NCI-H2227 (cell line): Measurements from ENCODE around the gene MT1H.
"Not testable (repeated sequence)": the region's sequence is repeated elsewhere in the genome, so short reads cannot be mapped to it uniquely, and the experiment has no call there.

Source experiments
- DNase-seq: peaks from one replicate; lab custom pipeline; 2025; ENCODE audit not compliant: unreplicated experiment; lab: John Stamatoyannopoulos, UW

The MT1H gene

DNA sequence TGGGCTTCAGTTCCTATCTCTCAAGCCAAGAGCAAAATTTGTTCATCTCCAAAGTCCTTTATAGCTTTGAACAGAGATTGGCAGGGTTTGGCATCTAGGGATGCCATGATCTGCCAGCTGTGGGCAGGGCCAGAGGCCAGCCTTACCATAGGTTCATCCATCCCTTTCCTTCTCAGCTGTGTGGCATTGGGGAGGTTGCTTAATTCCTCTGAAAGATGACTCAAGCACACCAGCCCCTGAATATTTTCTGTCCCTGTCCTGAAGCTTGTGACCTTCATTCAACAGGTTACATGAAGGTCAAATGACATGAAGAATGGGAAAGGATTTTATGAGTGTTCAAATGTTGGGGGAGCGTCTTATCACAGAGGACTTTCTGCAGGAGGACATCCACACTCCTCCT is 5.1 kb upstream of the MT1H start:
- no peak for DNase-seq

DNA sequence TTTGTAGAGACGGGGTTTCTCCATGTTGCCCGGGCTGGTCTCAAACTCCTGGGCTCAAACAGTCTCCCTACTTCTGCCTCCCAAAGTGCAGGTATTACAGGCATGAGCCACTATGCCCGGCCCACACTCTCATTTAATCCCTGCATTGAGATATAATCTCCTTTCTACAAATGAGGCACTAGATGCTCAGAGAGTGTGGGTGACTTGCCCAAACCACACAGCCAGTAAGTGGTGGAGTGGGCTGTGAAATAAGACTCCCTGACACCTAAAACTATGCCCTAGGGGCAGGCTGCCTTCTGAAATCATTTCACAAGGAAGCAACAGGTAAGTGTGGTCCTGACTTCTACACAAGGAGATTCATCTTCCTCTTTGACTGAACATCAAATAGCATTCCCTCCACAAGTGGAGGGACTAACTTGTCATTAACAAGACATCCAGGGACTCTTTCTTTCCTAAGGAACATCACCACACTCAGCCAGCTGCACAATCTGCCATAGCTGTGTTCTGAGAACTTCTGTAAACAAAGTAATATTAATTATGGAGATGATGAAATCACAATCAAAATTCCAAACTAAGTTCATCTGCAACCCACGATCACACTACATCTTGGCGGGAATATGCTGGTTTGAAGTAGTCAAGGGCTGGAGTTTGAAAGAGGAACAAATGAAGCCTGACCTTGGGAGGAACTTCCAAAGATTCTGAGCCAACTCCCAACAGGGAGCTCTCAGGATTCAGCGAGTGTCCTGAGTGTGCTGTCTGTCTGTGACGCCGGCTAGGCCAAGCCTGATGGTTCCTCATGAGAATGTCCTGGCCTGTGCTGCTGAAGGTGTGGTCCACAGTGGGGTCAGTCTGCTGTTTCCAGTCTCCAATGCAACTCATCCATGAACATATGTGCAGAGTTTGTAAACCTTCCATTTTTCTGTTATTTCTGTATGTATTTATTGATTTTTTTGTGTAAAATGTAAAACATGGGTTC is 4.0 kb upstream of the MT1H start:
- DNase-seq: not testable (repeated sequence)

DNA sequence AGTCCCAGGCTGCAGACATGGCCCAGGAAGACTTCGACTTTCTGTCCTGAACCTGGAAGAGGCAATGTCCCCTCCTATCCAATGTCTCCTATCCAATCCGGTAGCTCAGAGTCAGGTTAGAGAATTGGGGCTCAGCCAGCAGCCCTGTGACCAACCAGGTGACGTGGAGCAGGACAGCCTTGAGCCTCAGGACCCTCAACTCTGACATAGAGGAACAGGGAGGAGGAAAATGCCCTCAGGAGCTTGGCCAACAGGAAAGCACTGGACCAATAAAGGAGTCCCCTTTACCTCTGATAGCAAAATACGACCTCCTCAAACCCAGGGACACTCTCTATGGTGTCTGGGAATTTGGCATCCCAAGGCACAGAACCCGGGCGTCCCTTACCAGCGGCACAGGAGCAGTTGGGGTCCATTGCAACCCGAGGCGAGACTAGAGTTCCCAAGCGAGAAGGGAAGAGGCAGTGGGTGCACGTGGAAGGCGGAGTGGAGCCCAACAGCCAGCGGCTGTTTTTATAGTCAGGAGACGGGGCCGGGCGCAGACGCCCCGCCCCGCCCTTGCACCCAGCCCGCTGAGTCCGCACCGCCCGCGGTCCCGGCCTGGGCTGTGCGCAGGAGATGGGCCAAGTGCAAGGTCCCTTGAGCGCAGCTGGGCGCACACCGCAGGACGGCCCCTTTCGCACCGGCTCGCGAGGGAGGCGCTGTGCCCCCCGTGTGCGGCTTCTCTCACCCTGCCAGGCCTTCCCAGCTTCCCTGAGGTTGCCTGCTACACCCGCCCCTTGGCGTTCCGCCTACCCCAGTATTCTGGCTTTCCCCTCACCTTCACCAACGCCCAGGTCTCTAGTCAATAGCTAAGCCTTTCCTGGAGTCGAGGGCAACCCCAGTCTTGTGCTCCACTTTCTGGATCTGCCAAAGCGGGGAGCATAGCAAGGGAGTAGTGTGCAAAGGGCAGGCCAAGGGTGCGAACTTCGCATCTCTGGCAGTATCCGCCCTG is 1.7 kb upstream of the MT1H start, which contains the start of gene MT1G:
TSS of gene MT1G (minus strand) at position 485 of the 991 bp plus-strand sequence. CDS start at position 413, 72 bp downstream.
- DNase-seq: no peak

DNA sequence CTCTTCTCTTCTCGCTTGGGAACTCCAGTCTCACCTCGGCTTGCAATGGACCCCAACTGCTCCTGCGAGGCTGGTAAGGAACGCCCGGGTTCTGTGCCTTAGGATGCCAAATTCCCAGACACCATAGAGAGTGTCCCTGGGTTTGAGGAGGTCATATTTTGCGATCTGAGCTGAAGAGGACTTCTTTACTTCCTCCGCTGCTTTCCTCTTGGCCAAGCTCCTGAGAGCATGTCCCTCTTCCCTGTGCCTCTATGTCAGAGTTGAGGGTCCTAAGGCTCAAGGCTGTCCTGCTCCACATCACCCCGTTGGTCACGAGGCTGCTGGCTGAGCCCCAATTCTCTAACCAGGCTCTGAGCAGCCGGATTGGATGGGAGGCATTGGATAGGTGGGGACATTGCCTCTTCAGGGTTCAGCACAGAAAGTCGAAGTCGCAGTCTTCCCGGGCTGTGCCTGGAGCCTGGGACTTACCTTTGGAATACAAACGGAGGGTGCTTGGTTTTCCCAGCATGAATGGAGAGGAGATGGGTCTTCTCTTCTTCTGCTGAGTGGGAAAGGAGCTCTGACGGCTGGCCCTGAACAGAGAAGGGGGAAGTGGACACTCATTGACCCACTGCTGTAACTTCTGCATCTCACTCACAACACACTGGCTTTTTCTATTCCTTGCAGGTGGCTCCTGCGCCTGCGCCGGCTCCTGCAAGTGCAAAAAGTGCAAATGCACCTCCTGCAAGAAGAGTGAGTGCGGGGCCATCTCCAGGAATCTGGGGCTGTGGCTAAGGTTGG is 416 bp downstream of the MT1H start:
- no peak for DNase-seq

DNA sequence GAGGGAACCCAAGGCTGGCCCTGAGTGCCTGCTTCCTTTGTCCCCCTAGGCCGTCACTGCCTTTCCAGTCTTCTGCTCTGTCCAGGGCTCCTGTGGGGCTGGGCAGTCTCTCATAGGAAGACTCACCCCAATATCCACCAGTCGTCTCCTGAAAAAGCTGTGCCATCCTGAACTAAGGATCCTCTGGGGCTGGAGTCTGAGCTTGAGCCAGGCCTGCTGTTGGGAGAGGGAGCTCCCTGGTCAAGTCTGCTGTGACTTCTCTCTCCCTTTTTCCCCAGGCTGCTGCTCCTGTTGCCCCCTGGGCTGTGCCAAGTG is 963 bp downstream of the MT1H start:
- no peak for DNase-seq

DNA sequence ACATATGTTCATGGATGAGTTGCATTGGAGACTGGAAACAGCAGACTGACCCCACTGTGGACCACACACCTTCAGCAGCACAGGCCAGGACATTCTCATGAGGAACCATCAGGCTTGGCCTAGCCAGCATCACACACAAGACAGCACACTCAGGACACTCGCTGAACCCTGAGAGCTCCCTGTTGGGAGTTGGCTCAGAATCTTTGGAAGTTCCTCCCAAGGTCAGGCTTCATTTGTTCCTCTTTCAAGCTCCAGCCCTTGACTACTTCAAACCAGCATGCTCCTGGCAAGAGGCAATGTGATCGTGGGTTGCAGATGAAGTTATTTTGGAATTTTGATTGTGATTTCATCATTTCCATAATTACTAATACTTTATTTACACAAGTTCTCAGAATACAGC is 2.1 kb downstream of the MT1H start:
- DNase-seq: not testable (repeated sequence)

DNA sequence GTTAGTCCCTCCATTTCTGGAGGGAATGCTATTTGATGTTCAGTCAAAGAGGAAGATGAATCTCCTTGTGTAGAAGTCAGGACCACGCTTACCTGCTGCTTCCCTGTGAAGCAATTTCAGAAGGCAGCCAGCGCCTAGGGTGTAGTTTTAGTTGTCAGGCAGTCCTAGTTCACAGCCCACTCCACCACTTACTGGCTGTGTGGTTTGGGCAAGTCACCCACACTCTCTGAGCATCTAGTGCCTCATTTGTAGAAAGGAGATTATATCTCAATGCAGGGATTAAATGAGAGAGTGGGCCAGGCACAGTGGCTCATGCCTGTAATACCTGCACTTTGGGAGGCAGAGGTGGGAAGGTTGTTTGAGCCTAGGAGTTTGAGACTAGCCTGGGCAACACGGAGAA is 2.6 kb downstream of the MT1H start:
- not testable (repeated sequence) for DNase-seq

DNA sequence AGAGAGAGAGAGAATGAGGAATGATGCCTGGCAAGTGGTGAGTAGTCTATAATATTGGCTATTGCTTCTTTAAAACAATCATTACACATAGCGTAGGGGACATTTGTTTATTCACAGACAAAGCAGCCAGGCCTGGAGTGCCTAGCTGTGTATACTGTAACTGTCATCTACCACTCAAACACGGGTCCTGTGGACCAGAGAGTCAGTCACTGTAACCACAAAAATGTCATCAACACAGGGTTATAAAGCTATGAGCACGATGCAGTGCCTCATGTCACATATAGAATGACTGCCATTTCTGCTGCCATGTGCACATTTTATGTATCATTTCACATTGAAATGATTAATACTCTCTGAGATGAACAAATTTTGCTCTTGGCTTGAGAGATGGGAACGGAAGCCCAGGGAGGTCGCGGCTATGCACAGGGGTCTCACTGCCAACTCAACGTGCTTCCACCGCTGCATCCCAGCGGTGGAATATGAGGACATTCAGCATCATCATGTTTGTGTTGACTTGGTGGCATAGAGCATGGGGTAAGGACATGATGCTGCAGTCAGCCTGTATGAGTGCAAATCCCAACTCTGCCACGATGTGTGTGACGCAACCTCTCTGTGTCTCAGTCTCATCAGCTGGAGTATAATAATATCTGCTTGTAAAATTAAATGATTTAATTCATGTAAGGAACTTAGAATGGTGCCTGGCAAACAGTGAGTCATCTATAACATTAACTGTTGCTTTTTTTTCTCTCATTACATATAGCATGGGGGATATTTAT is 3.3 kb downstream of the MT1H start:
- DNase-seq: no peak

DNA sequence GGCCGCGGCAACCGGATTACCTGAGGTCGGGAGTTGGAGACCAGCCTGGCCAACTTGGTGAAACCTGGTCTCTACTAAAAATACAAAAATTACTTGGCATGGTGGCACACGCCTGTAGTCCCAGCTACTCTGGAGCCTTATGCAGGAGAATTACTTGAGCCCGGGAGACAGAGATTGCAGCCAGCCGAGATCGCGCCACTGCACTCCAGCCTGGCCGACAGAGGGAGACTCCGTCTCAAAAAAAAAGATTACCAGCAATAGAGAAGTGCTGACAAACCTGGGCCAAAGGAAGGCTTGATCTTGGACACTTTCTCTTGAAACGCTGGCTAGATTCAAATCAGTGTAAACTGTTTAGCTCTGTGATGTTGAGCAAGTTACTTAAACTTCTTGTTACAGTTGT is 4.3 kb downstream of the MT1H start:
- peak; percentile 6 for DNase-seq

DNA sequence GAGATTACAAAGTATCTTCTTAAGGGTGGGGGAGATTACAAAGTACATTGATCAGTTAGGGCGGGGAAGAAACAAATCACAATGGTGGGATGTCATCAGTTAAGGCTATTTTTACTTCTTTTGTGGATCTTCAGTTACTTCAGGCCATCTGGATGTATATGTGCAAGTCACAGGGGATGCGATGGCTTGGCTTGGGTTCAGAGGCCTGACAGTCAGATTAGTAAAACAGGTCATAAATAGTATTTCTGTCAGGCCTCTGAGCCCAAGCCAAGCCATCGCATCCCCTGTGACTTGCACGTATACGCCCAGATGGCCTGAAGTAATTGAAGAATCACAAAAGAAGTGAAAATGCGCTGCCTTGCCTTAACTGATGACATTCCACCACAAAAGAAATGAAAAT is 5.0 kb downstream of the MT1H start:
- DNase-seq: not testable (repeated sequence)

DNA sequence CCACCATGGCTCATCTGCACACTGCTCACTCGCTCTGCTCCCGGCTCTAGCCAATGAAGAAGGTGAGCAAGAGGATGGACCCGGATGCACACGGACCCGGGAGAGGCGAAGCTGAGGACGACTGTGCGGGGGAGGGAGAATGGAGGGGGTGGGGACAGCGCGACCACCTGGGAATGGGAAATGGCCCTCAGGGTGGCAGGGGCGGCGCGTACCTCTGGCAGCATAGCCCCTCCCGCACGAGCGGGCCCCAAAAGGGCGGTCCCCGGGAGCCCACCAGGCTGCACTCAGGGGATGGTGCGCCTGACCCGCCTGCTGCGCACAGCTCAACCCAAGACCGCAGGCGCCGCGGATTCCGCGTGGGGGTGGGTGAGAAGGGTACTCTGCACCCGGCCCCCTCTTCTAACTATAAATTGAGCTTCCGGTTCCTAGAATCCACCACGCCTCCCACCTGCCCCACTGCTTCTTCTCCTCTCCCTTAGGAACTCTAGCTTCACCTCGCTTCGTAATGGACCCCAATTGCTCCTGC is 6.1 kb downstream of the MT1H start:
- DNase-seq: peak; percentile 71

DNA sequence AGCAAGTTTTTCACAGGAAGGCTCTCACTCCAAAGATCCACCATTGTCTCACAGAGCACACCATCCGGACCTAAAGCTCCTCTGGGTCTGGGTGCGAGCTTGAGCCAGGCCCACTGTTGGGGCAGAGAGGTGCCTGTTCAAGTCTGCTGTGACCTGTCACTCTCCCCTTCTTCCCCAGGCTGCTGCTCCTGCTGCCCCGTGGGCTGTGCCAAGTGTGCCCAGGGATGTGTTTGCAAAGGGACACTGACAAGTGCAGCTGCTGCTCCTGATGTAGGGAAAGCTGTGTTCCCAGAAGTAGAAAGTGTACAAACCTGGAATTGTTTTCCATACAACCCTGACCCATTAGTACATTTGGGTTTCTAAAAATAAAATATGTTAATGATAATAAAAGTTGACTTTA is 7.9 kb downstream of the MT1H start:
- DNase-seq: no peak

DNA sequence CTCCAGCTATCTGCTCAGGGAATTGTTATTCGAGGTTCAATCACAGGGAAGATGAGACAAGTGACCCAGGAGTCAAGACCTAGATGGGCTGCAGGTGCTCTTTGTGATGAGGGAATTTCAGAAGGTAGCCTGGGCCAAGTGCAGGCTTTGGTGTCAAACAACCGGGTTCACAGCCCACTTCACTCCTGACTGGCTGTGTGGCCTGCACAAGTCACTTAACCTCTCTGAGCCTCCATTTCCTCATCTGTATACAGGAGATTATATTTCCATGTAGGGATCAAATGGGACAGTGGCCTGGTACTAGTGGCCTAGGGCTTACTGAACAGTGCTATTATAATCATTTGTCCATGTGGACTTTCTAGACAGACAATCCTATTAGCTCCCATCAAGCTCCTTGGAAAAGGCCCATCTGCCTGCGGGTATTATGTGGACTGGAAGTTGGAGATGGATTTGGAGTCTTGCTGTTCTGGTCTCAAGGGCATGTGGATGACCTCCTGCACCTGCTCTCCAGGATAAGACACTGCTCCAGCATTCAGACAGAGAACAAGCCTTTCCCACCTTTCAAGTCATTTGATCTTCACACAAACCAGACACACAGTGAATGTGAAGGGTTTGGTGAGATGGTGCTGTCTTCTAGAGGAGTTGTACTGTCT is 9.6 kb downstream of the MT1H start:
- DNase-seq: no peak

DNA sequence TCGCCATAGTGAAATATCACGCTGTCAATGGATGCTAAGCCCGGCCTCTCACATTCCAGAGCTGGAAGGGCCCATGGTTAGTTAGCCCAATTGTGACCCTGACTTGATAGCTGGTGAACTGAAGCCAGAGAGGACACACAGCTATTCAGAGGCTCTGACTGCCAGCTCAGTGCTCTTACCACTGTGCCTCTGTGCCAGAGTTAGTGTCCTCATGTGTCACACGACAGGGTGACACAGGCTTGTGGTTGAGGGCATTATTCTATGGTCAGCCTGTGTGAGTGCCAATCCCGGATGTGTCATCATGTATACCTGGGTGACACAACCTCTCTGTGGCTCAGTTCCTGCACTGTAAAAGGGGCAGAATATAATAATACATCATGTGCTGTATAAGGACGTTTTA is 10.2 kb downstream of the MT1H start:
- DNase-seq: no peak

DNA sequence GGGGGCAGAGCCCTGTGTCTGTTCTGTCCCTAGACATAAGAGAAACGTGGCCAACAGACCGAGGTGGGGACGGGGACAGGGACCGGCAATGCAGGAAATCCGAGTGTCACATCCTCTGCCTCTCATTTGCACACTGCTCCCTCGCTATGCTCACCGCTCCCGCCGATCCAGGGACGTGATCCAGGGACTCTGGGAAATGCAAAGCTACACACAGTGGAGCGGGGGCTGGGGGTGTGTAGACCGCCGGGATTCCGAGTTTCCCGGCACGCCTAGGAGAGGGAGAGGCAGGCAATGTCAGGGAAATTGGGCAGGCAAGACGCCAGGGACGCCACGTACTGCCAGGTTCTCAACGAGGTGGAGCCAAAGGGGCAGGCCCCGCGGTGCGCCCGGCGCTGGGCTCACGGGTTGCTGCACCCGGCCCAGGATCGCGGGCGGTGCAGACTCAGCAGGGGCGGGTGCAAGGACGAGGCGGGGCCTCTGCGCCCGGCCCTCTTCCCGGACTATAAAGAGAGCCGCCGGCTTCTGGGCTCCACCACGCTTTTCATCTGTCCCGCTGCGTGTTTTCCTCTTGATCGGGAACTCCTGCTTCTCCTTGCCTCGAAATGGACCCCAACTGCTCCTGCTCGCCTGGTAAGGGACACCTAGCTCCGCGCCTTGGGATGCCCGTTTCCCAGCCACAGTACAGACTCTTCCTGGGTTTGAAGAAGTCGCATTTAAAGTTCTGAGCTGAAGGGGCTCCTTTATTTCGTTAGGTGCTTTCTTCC is 12.5 kb downstream of the MT1H start, which contains the start of gene MT1X:
TSS of gene MT1X (plus strand) at position 532 of the 764 bp plus-strand sequence. CDS start at position 603, 71 bp downstream.
- peak; percentile 90 for DNase-seq

DNA sequence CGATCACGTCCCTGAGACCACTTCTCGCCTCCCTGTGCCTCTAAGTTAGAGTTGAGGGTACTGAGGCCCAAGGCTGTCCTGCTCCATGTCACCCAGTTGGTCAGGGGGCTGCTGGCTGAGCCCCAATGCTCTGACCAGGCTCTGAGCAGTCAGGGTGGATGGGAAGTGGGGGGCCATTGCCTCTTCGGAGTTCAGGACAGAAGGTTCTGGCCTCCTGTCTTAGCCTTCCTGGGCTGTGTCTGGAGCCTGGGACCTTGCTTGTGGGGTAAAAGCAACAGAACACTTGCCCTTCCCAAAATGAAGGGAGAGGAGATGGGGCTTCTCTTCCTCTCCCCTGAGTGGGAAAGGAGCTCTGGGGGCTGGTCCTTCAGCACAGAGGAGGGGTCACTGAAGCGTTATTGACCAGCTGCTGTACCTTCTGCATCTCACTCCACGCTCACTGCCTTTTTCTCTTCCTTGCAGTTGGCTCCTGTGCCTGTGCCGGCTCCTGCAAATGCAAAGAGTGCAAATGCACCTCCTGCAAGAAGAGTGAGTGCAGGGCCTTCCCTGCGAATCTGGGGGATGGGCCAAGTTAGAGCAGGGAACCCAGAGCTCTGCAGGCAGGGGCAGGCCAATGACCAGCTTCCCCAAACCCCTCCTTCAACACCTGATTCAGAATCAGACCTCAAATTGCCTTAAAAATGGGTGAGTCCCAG is 13.2 kb downstream of the MT1H start:
- DNase-seq: no peak

DNA sequence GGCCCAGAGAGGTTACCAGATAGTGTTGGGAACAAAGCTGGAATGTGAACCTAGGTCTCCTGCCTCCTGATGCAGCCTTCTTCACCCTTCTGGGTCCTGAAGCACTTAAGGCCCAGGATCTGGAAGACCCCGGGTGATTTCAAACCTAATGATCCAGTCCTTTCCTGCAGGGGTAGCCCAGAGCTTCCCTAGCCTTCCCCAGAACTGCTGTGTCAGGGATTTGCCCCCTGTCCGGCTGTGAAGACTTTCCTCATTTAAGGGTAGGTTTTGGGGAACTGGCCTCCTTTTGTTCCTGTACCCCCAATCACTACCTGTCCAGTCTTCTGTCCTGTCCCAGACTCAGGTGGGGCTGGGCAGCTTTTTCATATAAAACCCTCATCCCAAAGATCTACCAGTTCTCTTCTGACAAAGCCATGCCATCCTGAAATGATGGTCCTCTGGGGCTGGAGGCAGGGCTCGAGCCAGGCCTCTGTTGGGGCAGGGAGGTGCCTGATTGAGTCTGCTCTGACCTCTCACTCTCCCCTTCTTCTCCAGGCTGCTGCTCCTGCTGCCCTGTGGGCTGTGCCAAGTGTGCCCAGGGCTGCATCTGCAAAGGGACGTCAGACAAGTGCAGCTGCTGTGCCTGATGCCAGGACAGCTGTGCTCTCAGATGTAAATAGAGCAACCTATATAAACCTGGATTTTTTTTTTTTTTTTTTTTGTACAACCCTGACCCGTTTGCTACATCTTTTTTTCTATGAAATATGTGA is 14.0 kb downstream of the MT1H start:
- no peak for DNase-seq
